Osteocyte (in vitro differentiated cells): ENCODE results near the gene PPP1R12A. TPM values are rescaled to one million over a fixed set of nuclear protein-coding genes. Genes with fewer than 3 reads are reported as not detected.

Source experiments
- DNase-seq: peaks from one replicate; pipeline ENCODE4 v3.0.0; 2021; ENCODE audit warnings: mixed read lengths; ENCODE audit not compliant: unreplicated experiment; ENCODE audit errors: extremely low spot score
- H3K27ac Mint-ChIP-seq: one replicate; pipeline ENCODE4 v1.8.0; 2021; ENCODE audit warnings: mild to moderate bottlenecking, mixed read lengths; ENCODE audit not compliant: unreplicated experiment
- H3K27me3 Mint-ChIP-seq: one replicate; pipeline ENCODE4 v1.8.0; 2021; ENCODE audit warnings: mixed read lengths; ENCODE audit not compliant: unreplicated experiment
- H3K36me3 Mint-ChIP-seq: one replicate; pipeline ENCODE4 v1.8.0; 2021; ENCODE audit warnings: mixed read lengths; ENCODE audit not compliant: unreplicated experiment
- H3K4me1 Mint-ChIP-seq: one replicate; pipeline ENCODE4 v1.8.0; 2021; ENCODE audit warnings: mixed read lengths; ENCODE audit not compliant: unreplicated experiment
- H3K4me3 Mint-ChIP-seq: one replicate; pipeline ENCODE4 v1.8.0; 2021; ENCODE audit warnings: mild to moderate bottlenecking, moderate library complexity, mixed read lengths; ENCODE audit not compliant: unreplicated experiment
- H3K9me3 Mint-ChIP-seq: one replicate; pipeline ENCODE4 v1.8.0; 2021; ENCODE audit warnings: mixed read lengths; ENCODE audit not compliant: unreplicated experiment
- total RNA-seq: library from RNA; stranded (reverse); gene quantifications from 2 replicates; pipeline ENCODE4 v1.2.1, GENCODE V29; 2021
- TF ChIP-seq, protein P1 (sequence below): fragments of 200-600 bp; sonication (generic); IDR thresholded peaks from 2 replicates; pipeline ENCODE4 v1.5.0; 2021; ENCODE audit warnings: antibody characterized with exemption, mild to moderate bottlenecking, moderate library complexity

The PPP1R12A gene
- total RNA-seq, 1 donor from 2014 or later = 116 TPM

DNA sequence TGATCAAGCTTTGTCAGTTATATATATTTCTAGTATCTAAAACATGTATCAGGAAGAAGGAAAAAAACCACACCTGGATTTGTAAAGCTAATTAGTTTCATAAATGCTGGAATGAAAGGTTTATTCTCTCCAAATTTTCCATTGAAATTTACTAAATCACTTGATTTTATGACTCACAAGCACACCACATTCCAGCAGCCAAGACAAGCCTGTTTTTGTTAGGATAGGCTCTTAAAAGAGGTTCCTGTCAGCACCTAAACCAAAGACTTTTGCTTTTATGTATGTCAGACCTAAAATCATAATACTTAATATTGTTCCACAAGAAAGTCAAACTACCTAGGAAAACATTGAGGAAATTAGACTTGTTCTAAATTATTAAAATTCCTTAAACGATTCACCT is 158.8 kb downstream of the PPP1R12A start:
- Mint-ChIP-seq H3K27ac (peak overlapping the region; percentile 85), H3K4me1 (peaks cover 48% of the 10 kb centered on the region), H3K9me3 (no peaks in the 10 kb centered on the region), H3K27me3 (no peaks in the 10 kb centered on the region), H3K4me3 (no peak overlapping the region), H3K36me3 (peaks cover 28% of the 10 kb centered on the region)
- TF ChIP-seq, protein P1, sequence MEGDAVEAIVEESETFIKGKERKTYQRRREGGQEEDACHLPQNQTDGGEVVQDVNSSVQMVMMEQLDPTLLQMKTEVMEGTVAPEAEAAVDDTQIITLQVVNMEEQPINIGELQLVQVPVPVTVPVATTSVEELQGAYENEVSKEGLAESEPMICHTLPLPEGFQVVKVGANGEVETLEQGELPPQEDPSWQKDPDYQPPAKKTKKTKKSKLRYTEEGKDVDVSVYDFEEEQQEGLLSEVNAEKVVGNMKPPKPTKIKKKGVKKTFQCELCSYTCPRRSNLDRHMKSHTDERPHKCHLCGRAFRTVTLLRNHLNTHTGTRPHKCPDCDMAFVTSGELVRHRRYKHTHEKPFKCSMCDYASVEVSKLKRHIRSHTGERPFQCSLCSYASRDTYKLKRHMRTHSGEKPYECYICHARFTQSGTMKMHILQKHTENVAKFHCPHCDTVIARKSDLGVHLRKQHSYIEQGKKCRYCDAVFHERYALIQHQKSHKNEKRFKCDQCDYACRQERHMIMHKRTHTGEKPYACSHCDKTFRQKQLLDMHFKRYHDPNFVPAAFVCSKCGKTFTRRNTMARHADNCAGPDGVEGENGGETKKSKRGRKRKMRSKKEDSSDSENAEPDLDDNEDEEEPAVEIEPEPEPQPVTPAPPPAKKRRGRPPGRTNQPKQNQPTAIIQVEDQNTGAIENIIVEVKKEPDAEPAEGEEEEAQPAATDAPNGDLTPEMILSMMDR = no peak
- no peak for DNase-seq

DNA sequence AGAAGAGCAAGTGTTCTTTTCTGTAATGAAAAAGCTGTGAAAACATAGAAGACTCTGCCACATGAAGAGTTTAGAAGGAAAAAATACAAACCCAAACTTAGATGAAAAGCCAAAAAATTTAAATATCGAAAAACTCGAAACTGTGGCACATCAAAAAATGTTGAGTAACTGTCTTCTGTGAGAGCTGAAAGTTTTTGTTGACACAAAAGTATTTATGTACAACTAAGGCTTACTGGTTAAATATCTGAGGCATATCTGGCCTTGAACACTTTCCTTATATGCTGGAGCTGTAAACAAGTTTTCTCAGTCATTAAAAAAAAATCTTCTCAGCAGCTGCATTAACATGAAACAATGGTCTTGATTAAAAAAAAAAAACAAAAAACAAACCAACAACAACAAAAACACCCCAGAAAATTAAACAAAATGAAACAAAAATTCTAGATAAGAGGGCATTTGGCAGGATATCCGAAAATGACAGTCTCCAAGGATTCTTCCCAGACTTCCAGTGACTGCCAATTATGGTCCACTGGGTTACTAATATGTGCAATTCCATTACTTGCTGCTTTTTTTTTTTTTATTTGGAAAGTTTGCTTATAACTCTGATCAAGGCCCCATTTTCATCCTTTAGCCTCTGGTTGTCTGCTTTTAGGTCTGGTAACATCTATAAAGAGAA is 159.4 kb downstream of the PPP1R12A start:
- H3K27me3 Mint-ChIP-seq = no peaks in the 10 kb centered on the region
- DNase-seq = no peak
- peaks cover 46% of the 10 kb centered on the region for H3K4me1 Mint-ChIP-seq
- no peaks in the 10 kb centered on the region for H3K9me3 Mint-ChIP-seq
- TF ChIP-seq, protein P1 = no peak
- peaks cover 31% of the 10 kb centered on the region for H3K36me3 Mint-ChIP-seq
- no peak overlapping the region for H3K4me3 Mint-ChIP-seq
- peak overlapping the region; percentile 85 for H3K27ac Mint-ChIP-seq

DNA sequence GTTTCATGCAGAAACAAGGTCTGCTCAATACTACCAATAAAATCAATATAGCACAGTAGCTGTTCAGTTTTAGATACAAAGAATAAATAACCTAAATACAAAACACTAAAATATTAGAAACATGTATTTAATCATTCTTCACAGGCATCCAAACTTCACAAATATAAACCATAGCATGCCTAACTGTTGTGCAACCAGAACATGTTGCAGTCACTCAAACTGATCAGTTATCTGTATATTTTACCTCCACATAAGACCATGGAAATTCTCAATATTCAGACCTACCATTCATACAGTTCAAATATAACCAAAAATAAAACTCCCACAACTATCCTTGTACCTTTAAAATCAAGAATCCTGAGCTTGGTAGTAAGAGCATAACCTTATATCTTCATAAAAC is 161.0 kb downstream of the PPP1R12A start:
- no peak for DNase-seq
- Mint-ChIP-seq H3K9me3 (no peaks in the 10 kb centered on the region), H3K27me3 (no peaks in the 10 kb centered on the region), H3K4me3 (no peak overlapping the region), H3K27ac (no peak overlapping the region), H3K4me1 (peaks cover 34% of the 10 kb centered on the region), H3K36me3 (peaks cover 31% of the 10 kb centered on the region)
- TF ChIP-seq, protein P1 = no peak

DNA sequence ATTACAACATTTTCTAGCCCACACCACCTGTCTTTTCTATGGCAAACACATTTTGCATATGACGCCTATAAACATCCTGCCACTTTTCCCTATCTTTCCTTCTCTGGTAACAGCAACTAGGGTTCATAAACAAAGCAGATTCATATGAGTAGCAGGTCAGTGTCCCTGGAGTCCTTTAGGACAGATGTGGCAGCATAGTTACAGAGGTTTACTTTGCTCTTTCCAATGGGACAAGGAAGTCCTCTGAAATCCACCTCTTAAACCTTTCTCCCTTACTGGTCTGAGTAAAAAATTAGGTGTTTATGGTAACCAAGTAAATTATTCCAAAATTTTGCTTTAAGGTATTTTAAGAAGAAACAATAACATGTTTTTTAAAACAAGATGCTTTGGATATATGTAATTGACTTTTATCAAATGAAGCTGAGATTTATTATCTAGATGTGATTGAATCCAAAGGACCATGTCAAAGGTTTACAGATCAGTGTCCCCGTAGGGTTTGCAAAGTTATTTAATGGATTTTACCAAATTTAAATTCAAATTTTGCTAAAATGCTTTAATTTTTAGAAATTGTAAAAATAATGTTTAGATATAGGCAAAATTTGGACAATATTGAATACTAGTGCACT is 164.9 kb downstream of the PPP1R12A start:
- TF ChIP-seq, protein P1 = no peak
- H3K9me3 Mint-ChIP-seq = no peaks in the 10 kb centered on the region
- no peak overlapping the region for H3K27ac Mint-ChIP-seq
- peaks cover 23% of the 10 kb centered on the region for H3K36me3 Mint-ChIP-seq
- no peaks in the 10 kb centered on the region for H3K27me3 Mint-ChIP-seq
- no peak for DNase-seq
- no peak overlapping the region for H3K4me3 Mint-ChIP-seq
- H3K4me1 Mint-ChIP-seq = peaks cover 5% of the 10 kb centered on the region

DNA sequence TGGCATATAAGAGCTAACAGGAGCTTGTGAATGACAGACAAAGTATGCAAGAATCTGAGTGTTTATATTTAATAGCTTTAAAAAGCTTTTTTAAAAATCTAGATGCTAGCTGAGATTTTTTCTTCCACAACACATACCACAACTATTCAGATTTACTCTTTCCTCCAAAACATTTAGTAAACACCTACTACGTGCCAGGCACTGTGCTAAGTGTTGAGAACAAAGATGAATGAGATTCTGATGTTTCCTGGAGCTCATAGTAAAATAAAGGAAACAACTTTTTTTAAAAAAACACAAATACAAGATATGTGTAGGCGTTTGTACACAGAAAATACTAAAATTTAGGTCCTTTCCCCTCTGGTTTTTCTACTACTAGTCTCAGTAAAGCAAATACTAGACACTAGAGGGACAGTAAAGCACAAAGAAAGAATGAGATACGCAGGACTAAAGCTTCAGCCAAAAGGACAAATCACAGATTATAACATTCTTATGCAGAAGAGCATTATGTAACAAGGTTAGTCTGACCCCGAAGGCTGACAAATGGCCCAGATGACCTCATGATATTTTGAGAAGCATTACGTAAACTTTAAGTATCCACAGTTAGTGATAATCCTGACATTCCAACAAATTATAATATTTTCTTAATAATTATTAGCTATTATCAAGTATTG is 165.6 kb downstream of the PPP1R12A start:
- Mint-ChIP-seq H3K4me1 (peaks cover 5% of the 10 kb centered on the region), H3K4me3 (no peak overlapping the region), H3K9me3 (peaks cover 4% of the 10 kb centered on the region), H3K27me3 (no peaks in the 10 kb centered on the region), H3K27ac (no peak overlapping the region), H3K36me3 (peaks cover 17% of the 10 kb centered on the region)
- TF ChIP-seq, protein P1 = no peak
- DNase-seq = no peak
